ENCODE measurements around the gene GH1. TPM values are rescaled to one million over a fixed set of nuclear protein-coding genes. Genes with fewer than 3 reads are reported as not detected.
"Not testable (repeated sequence)": the region's sequence is repeated elsewhere in the genome, so short reads cannot be mapped to it uniquely, and the experiment has no call there.

GH1 gene
- total and polyA plus RNA-seq, 7 donors = 0.25 TPM; not detected in 6

DNA sequence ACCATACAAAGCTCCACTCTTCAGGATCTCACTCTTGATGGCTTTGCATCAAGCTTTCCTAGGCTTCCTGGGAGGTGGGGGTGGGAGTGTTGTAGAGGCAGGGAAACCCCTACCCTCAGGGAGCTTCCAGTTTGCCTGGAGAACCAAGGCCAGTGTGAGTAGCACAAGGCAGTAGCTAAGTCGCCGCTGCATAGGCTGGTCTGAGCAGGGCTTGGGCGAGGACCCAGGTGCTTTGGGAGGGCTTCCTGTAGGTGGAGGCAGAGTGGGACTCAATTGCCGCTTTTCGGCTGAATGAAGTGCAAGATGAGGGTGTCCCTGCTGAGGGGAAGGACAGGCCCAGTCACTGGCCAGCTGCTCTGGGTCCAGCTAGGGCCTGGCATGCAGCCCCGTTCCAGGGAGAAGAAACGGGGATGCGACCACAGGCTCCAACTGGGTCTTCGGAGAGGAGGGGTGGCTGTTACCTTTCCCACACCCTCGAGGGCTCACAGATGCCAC, 9.6 kb upstream of the GH1 start:
- DNase-seq = no peak
- no peaks in the 10 kb centered on the region for H3K4me1 ChIP-seq
- WGBS, 2 donors = 76 to 86% methylated on average over 10 of the region's 10 CpGs
- H3K27ac ChIP-seq = no peak overlapping the region
- H3K9me3 ChIP-seq = no peaks in the 10 kb centered on the region
- H3K4me3 ChIP-seq = no peak overlapping the region
- no peaks in the 10 kb centered on the region for H3K27me3 ChIP-seq
- no peaks in the 10 kb centered on the region for H3K36me3 ChIP-seq
- intact Hi-C loops (cut with DNase I) = no loop called here
- TF ChIP-seq POLR2A (IDR thresholded peaks at IDR 0.05) (no peak), EP300 (IDR thresholded peaks at IDR 0.05) (no peak), POLR2AphosphoS5 (IDR thresholded peaks at IDR 0.05) (no peak)
- TF ChIP-seq, protein P1, sequence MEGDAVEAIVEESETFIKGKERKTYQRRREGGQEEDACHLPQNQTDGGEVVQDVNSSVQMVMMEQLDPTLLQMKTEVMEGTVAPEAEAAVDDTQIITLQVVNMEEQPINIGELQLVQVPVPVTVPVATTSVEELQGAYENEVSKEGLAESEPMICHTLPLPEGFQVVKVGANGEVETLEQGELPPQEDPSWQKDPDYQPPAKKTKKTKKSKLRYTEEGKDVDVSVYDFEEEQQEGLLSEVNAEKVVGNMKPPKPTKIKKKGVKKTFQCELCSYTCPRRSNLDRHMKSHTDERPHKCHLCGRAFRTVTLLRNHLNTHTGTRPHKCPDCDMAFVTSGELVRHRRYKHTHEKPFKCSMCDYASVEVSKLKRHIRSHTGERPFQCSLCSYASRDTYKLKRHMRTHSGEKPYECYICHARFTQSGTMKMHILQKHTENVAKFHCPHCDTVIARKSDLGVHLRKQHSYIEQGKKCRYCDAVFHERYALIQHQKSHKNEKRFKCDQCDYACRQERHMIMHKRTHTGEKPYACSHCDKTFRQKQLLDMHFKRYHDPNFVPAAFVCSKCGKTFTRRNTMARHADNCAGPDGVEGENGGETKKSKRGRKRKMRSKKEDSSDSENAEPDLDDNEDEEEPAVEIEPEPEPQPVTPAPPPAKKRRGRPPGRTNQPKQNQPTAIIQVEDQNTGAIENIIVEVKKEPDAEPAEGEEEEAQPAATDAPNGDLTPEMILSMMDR (IDR thresholded peaks at IDR 0.05) = no peak

DNA sequence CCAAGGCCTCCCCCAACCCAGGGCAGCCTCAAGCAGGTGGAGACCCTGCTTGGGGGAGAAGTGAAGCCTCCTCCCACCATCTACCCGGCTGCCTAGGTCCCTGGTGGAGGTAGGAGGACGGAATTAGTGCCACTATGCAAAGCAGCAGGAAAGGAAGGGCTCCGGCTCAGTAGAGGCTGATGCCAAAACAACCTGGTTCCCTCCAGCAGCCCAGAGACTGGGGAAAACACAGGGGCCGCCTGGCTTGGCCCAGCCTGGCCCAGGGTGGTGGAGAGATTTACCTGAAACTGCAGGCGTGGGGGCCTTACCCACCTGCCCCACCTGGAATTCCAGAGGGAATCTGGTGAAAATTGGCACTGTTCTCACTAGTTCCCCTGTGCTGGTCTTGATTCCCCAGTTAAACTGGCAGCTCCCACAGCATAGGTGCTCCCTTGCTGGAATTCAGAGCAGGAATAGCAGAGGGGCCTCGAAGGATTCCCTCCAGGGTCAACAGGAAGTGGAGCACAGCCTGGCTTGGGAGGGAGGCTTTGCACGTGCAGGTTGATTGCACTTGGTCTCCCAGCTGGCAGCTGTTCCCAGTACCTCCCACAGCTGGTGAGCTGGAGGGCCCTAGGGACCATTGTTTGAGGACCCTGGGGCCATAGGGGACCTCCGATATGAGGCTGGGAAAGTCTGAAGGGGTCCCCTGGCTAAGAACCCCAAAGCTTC, 9.0 kb upstream of the GH1 start:
- Histone ChIP-seq H3K4me3 (no peak overlapping the region), H3K36me3 (no peaks in the 10 kb centered on the region), H3K9me3 (no peaks in the 10 kb centered on the region), H3K27ac (no peak overlapping the region), H3K27me3 (no peaks in the 10 kb centered on the region), H3K4me1 (no peaks in the 10 kb centered on the region)
- 55 to 63% methylated on average over 8 of the region's 8 CpGs for WGBS, 2 donors
- no peak for DNase-seq
- no peak for TF ChIP-seq POLR2AphosphoS5 (IDR thresholded peaks at IDR 0.05)
- TF ChIP-seq POLR2A (IDR thresholded peaks at IDR 0.05) = no peak
- TF ChIP-seq, protein P1 (IDR thresholded peaks at IDR 0.05) = no peak
- TF ChIP-seq EP300 (IDR thresholded peaks at IDR 0.05) = no peak
- intact Hi-C loops (cut with DNase I) = no loop called here

DNA sequence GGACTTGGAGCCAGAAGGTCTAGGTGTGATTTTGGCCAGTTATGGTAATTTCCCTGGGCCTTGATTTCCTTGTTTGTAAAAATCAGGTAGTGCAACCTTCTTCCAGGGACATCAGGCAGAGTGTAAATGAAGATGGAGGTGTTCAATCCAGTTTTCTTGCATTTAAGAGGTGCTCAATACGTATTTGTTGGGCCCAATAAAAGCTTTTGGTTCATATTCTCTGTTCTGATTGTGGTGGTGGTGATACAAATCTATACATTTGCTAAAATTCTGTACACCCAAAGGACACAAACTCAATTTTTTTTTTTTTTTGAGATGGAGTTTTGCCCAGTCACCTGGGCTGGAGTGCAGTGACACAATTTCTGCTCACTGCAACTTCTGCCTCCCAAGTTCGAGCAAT, 7.5 kb upstream of the GH1 start:
- H3K4me1 ChIP-seq = no peaks in the 10 kb centered on the region
- no peak overlapping the region for H3K4me3 ChIP-seq
- intact Hi-C loops (cut with DNase I) = no loop called here
- TF ChIP-seq POLR2AphosphoS5 (IDR thresholded peaks at IDR 0.05) (no peak), EP300 (IDR thresholded peaks at IDR 0.05) (no peak)
- TF ChIP-seq, protein P1 (IDR thresholded peaks at IDR 0.05) = no peak
- no peak overlapping the region for H3K27ac ChIP-seq
- no peaks in the 10 kb centered on the region for H3K27me3 ChIP-seq
- 83 to 92% methylated on average over 2 of the region's 2 CpGs for WGBS, 2 donors
- H3K9me3 ChIP-seq = no peaks in the 10 kb centered on the region
- no peak for DNase-seq
- H3K36me3 ChIP-seq = no peaks in the 10 kb centered on the region

DNA sequence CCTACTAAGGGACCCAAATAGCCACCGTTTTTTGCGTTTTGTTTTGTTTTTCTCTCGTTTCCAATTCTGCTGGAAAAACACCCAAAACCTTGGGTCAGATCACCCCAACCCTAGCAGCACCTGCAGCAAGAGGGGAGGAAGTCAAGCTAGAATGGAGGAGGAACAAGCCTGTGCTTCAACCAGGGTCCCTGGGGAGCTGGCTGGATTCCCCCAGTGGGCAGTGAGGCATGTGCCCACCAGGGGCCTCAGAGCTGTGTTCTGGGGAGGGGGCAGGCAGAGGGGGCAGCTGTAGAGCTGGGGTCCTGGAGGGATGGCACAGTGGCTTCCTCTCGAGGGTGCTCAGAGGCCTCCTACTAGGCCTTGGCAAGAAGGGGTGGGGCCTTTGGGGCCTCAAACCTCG, 7.0 kb upstream of the GH1 start:
- WGBS, 2 donors = 67 to 78% methylated on average over 5 of the region's 5 CpGs
- H3K27ac ChIP-seq = no peak overlapping the region
- H3K9me3 ChIP-seq = no peaks in the 10 kb centered on the region
- H3K27me3 ChIP-seq = no peaks in the 10 kb centered on the region
- intact Hi-C loops (cut with DNase I) = no loop called here
- no peaks in the 10 kb centered on the region for H3K36me3 ChIP-seq
- H3K4me3 ChIP-seq = no peak overlapping the region
- no peak for TF ChIP-seq POLR2A (IDR thresholded peaks at IDR 0.05)
- TF ChIP-seq POLR2AphosphoS5 (IDR thresholded peaks at IDR 0.05) = no peak
- no peak for TF ChIP-seq EP300 (IDR thresholded peaks at IDR 0.05)
- TF ChIP-seq, protein P1 (IDR thresholded peaks at IDR 0.05) = no peak
- H3K4me1 ChIP-seq = no peaks in the 10 kb centered on the region
- DNase-seq = no peak

DNA sequence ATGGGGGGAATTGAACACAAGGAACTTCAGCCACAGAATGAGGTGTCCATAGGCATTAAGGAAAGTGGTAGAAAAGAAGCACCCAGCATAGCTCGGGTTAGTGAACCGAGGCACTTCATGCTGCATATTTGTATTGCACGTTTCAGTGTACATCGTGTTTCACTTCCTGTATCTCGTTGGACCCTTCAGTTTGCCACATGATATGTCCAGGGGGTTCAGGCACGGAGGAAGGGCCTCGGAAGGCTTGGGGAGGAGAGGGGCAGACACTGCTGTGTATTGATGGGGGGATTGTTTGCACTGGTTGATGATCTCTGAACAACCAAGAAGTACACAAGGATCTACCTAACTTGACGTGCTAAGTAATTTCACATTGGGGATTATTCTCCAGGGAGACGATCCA, 3.8 kb upstream of the GH1 start:
- H3K27me3 ChIP-seq; H3K27ac ChIP-seq; H3K36me3 ChIP-seq; H3K4me3 ChIP-seq; H3K4me1 ChIP-seq; intact Hi-C loops (cut with DNase I); H3K9me3 ChIP-seq; DNase-seq: not testable (repeated sequence)
- WGBS, 2 donors = 58 to 77% methylated on average over 9 of the region's 9 CpGs

DNA sequence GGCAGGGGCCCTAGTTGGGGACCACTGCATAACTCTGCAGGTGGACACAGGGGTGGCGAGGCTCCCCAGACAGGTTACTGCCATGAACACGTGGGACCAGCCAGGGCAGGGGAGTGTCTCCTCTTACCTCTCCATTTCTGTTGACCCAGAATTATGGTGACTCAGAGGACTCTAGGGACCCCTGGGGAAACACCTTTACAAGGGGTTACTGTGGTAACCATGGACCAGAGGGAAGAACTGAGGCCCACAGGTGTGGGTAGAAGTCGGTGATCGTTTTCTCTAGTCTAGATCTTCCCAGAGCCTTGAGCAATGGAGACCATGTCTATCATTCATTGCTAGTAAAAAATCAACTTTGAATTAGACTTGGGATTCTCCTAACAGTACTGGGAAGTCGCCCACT, 2.1 kb upstream of the GH1 start:
- H3K27ac ChIP-seq; H3K9me3 ChIP-seq; H3K27me3 ChIP-seq; DNase-seq; H3K4me3 ChIP-seq; H3K36me3 ChIP-seq; intact Hi-C loops (cut with DNase I); H3K4me1 ChIP-seq: not testable (repeated sequence)
- WGBS, 2 donors = 78 to 82% methylated on average over 5 of the region's 5 CpGs

DNA sequence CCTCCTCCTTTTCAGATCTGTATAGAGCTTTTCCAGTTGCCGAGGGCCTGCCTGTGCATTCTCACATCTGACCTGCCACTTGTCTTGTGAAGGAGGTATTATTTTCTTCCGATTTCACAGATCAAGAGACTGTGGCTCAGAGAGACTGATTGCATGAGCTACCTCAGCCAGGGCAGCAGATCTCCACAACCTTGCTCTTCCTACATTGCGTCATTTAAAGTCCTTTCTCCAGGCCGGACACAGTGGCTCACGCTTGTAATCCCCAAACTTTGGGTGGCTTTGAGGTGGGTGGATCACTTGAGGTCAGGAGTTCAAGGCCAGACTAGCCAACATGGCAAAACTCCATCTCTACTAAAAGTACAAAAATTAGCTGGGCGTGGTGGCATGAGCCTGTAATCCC, 1.4 kb upstream of the GH1 start:
- H3K27me3 ChIP-seq; H3K9me3 ChIP-seq; H3K27ac ChIP-seq; H3K36me3 ChIP-seq; DNase-seq; H3K4me3 ChIP-seq; H3K4me1 ChIP-seq; intact Hi-C loops (cut with DNase I): not testable (repeated sequence)
- 86 to 91% methylated on average over 6 of the region's 6 CpGs for WGBS, 2 donors

All from sigmoid colon (tissue), 7 donors.